HUES64 (cell line): Measurements from ENCODE around the gene IMPA2.

ENCODE experiments used
- H3K27ac ChIP-seq: 2 replicates; pipeline ENCODE4 v1.7.0; 2013; ENCODE audit warnings: low read depth, low read length, inconsistent platforms
- H3K27me3 ChIP-seq: 2 replicates; pipeline ENCODE4 v1.6.1; 2013; ENCODE audit warnings: mild to moderate bottlenecking, low read length; ENCODE audit not compliant: insufficient read depth
- H3K36me3 ChIP-seq: 2 replicates; pipeline ENCODE4 v1.6.1; 2013; ENCODE audit warnings: mild to moderate bottlenecking, low read length; ENCODE audit not compliant: insufficient read depth
- H3K4me1 ChIP-seq: 2 replicates; pipeline ENCODE4 v1.6.1; 2013; ENCODE audit warnings: mild to moderate bottlenecking, low read length, moderate library complexity; ENCODE audit not compliant: insufficient read depth
- H3K4me3 ChIP-seq: 2 replicates; pipeline ENCODE4 v1.5.1; 2013; ENCODE audit warnings: mild to moderate bottlenecking, low read length, moderate library complexity
- H3K9ac ChIP-seq: 2 replicates; pipeline ENCODE4 v1.6.1; 2013; ENCODE audit warnings: mild to moderate bottlenecking, low read depth, low read length
- H3K9me3 ChIP-seq: 2 replicates; pipeline ENCODE4 v1.6.1; 2013; ENCODE audit warnings: low read depth, low read length; ENCODE audit not compliant: insufficient read depth
- WGBS: fragments of 150-250, 120-280 bp; methylation state at CpG from one replicate; pipeline ENCODE4 v1.1.7; 2013; ENCODE audit warnings: missing lambda C conversion rate; 5-methylcytosine and 5-hydroxymethylcytosine counted together

IMPA2 gene

DNA sequence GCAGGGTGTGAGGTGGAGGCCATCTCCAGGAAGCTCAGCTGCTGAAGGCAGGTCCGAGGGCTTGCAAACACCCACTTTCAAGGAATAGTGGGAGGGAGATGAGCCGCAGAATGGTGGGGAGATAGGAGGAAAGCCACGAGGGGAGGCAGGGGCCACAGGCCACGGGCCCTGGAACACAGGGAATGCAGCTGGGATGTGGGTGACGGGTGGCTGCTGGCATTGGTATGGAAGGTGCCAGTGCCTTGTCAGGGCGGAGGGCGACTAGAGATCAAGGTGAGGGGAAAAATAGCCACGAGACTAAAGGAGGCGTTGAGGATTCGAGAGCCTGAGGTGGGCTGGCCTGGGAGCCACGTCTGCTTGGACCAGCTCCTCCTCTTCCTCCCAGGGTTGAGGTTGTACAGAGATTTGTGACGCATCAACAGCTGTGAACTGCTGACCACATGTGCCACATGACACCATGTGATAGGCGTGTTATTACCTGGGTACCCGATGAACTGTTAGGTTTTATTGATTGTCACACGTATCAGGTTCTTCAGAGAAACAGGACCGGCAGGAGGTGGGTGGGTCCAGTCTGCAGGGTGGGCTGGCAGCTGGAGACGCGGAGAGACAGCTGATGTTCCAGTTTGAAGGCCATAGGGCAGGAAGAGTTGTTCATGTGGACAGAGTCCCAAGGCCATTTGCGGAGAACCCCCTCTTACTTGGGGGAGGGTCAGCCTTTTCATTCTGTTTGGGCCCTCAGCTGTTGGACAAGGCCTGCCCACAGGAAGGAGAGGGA is 9.9 kb downstream of the IMPA2 start:
- Histone ChIP-seq H3K9me3 (no peaks in the 10 kb centered on the region), H3K4me1 (peaks cover 23% of the 10 kb centered on the region), H3K27ac (no peak overlapping the region), H3K9ac (no peak overlapping the region), H3K27me3 (no peaks in the 10 kb centered on the region), H3K4me3 (no peak overlapping the region), H3K36me3 (no peaks in the 10 kb centered on the region)
- WGBS, result 86% methylated on average over 19 of the region's 19 CpGs

DNA sequence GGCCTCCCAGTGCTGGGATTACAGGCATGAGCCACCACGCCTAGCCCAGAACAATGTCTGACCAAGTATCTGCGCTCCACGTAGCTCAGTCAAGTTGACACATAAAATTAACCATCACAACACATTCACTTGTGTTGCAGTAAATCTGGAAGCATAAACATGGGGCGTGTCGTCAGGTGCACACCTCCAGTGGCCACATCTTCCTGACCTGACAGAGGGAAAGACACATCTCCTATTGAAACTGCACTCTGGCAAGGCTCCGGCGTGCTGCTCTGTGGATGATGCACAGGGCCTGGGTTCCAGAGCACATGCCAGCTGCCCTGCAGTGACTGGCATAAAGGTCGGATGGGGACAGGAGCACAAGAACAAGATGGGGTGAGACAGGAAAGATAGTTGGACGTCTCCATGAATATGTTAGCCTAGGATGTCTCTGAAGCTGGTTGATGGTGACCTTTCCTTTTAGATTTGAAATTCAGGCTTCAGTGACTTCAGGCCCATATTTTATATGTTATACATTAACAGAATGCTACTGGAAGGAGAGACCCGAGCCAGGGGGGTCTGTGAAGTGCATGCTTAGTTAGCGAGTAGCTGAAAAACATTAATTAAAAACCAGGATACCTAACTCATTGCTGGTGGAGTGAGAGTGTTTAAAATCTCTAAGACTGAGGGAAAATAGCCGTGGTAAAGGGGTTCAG is 10.9 kb downstream of the IMPA2 start:
- H3K9ac ChIP-seq, result no peak overlapping the region
- no peaks in the 10 kb centered on the region for H3K9me3 ChIP-seq
- H3K4me3 ChIP-seq, result no peak overlapping the region
- H3K27me3 ChIP-seq, result no peaks in the 10 kb centered on the region
- H3K27ac ChIP-seq, result no peak overlapping the region
- 89% methylated on average over 11 of the region's 12 CpGs for WGBS
- no peaks in the 10 kb centered on the region for H3K36me3 ChIP-seq
- H3K4me1 ChIP-seq, result peaks cover 23% of the 10 kb centered on the region

DNA sequence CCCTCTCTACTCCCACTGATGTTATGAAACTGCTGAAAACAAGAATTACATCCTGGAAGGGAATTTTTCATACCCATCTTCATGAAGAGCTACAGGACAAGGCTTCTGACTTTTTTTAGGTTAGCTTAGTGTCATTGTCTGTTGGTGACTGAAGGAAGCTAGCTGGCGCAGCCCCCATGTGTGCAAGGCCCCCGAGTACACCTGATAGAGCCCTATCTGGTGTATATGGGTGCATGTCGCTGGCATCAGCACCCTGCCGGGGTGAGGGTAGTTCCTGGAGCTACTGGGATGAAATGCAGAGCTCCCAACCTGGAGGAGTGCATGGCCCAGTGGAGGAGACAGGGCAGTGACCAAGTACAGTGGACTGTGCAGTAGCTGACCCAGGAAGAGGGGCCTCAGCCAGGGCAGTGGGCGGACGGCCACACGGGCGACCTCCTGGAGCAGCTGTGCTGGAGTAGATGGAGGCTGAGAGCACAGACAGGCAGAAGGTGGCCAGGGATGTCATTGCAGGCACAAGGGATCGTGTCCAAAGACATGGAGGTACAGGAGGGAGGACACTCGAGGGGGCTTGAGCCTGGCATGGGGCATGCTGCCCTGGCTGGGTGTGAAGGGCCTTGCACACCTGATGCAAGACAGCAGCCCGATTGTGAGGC is 12.1 kb downstream of the IMPA2 start:
- WGBS, result 93% methylated on average over 11 of the region's 11 CpGs
- H3K4me3 ChIP-seq, result no peak overlapping the region
- H3K27me3 ChIP-seq, result no peaks in the 10 kb centered on the region
- H3K4me1 ChIP-seq, result peaks cover 20% of the 10 kb centered on the region
- H3K9me3 ChIP-seq, result no peaks in the 10 kb centered on the region
- no peak overlapping the region for H3K9ac ChIP-seq
- H3K36me3 ChIP-seq, result no peaks in the 10 kb centered on the region
- no peak overlapping the region for H3K27ac ChIP-seq

DNA sequence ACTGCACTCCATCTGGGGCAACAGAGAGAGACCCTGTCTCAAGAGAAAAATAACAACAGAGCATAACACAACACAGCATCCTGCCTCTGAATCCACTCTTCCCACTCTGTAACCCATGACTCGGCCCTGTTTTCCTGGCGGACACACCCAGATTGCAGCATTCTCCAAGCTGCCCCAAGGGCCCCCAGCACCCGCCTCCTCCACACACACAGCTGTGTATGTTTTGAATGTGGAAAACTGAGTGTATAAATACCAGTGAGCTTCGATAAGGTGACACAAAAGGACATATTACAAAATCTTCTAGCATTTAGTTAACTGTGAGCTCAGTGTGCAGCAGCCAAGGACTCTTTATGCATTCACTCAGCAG is 13.0 kb downstream of the IMPA2 start:
- Histone ChIP-seq H3K27ac (no peak overlapping the region), H3K9ac (no peak overlapping the region), H3K36me3 (peaks cover 5% of the 10 kb centered on the region; the same call in 1 of the 2 replicates), H3K9me3 (no peaks in the 10 kb centered on the region), H3K4me1 (peaks cover 16% of the 10 kb centered on the region; the same call in 1 of the 2 replicates), H3K27me3 (no peaks in the 10 kb centered on the region), H3K4me3 (no peak overlapping the region)
- WGBS, result 98% methylated on average over 2 of the region's 4 CpGs

DNA sequence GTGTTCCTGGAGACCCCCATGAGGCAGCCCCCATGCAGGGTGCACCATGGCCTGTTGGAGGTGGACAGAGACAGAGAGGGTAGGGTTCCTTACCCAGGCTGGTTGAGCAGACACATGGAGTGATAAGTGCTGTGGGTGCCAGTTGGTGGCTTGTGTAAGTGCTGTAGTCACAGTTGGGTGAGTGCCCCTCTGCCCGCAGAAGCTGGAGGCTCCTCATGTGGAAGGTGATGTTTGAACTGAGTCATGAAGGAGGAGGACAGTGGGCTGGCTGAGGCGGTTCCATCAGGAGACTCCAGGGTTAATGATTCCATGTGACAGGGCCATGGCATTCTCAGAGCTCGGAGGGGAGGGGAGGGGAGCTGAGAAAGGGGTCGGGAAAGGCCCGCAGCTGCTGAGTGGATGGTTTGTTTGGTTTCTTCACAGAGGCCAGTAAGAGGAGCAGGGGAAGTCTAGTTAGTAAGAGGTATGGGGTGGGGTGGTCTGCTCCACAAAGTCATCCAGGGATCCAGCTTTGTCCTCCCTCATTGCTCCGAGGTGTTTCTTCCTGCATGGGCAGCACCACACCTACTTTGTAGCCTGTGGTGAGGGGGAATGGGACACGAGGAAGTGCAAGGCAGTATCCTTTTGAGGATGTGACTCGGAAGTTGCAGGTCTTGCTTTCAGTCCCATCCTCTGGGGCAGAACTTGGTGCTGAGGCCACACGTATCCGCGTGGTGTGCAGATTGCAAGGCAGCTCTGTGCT is 13.6 kb downstream of the IMPA2 start:
- 29% methylated on average over 11 of the region's 11 CpGs for WGBS
- Histone ChIP-seq H3K27ac (peak overlapping the region; percentile 7; the same call in 1 of the 2 replicates), H3K9me3 (no peaks in the 10 kb centered on the region), H3K4me1 (peaks cover 13% of the 10 kb centered on the region; the same call in 1 of the 2 replicates), H3K36me3 (peaks cover 11% of the 10 kb centered on the region), H3K4me3 (peak overlapping the region; percentile 29), H3K27me3 (no peaks in the 10 kb centered on the region), H3K9ac (no peak overlapping the region)

DNA sequence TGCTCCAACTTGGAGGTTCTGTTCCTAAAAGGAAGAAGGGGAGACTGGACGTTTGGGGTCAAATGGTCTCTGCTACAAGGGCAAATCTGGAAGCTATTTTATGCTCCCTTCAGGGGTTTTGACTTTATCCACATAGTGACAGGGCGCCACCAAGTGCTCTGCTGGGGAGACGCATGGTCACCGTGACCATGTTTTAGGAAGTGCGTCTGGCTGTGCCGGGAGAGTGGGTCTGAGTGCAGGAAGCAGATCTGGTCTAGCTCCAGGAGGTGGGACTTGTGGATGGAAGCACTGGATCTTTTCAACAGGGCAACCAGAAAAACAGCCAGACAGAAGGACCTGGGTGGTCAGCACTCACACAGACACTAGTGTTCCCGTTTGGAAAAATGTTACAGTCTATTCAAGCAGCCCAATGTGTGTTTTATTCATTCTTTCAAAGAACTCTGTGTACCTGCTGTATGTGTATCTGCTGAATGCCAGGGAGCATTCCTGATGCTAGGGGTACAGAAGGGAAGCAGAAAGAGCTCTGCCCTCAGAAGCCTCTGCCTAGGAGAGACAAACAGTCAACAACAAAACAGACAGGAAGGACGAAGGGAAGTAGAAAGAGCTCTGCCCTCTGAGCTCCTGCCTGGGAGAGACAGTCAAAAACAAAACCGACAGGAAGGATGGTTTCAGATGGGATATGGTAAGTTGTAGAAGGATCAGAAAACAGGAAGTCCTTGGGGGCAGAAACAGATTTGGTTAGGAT is 14.3 kb downstream of the IMPA2 start:
- Histone ChIP-seq H3K9me3 (no peaks in the 10 kb centered on the region), H3K27ac (peak overlapping the region; percentile 7; the same call in 1 of the 2 replicates), H3K4me3 (peak overlapping the region; percentile 29), H3K27me3 (no peaks in the 10 kb centered on the region), H3K4me1 (peaks cover 6% of the 10 kb centered on the region; the same call in 1 of the 2 replicates), H3K36me3 (peaks cover 16% of the 10 kb centered on the region), H3K9ac (no peak overlapping the region)
- WGBS, result 27% methylated on average over 9 of the region's 9 CpGs

DNA sequence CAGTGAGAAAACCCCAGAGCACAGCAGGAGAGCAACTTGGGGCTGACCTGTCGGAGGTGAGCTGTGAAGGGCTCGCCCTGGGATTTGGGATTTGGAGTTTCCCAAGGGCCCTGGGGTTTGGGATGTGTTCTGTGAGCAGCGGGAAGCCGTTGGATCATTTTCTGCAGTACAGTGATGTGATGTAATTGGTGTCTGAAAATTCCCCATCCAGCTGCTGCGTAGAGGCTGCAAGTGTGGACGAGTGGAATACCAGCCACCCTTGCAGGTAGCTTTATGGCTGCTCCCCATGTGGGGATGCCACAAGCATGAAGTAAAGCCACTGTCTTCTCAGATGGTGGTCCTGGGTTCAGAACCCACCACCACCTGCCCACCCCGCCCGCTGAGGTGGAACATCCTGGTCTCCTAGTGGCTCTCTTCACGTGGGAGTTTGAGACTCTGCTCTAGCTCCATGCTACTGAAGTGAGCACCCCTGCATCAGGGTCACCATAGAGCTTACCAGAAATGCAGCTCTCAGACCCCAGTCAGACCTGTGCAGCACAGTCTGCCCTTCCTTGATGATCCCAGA is 15.0 kb downstream of the IMPA2 start:
- no peaks in the 10 kb centered on the region for H3K9me3 ChIP-seq
- no peak overlapping the region for H3K4me3 ChIP-seq
- no peak overlapping the region for H3K9ac ChIP-seq
- H3K27me3 ChIP-seq, result no peaks in the 10 kb centered on the region
- 79% methylated on average over 9 of the region's 9 CpGs for WGBS
- H3K36me3 ChIP-seq, result peaks cover 22% of the 10 kb centered on the region
- H3K27ac ChIP-seq, result no peak overlapping the region
- peaks cover 5% of the 10 kb centered on the region; the same call in 1 of the 2 replicates for H3K4me1 ChIP-seq

DNA sequence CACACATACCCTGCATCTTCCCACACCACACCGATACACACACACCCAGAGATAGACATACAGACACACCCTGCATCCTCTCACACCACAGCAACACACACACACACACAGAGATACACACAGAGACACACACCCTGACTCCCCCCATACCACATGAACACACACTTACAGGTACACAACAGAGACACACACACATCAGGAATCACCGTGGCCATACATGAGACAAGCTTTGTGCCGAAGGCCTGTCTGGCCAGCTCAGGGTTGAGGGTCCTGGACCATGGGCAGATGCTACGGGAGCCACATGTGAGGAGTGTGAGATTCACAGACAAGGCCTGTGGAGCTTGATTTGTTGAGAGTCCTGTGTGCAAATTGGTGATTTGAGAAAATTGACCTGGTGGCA is 15.6 kb downstream of the IMPA2 start:
- peaks cover 5% of the 10 kb centered on the region; the same call in 1 of the 2 replicates for H3K4me1 ChIP-seq
- H3K4me3 ChIP-seq, result no peak overlapping the region
- H3K36me3 ChIP-seq, result peaks cover 28% of the 10 kb centered on the region
- H3K27me3 ChIP-seq, result no peaks in the 10 kb centered on the region
- no peak overlapping the region for H3K27ac ChIP-seq
- WGBS, result 82% methylated on average over 4 of the region's 4 CpGs
- H3K9ac ChIP-seq, result no peak overlapping the region
- H3K9me3 ChIP-seq, result no peaks in the 10 kb centered on the region

DNA sequence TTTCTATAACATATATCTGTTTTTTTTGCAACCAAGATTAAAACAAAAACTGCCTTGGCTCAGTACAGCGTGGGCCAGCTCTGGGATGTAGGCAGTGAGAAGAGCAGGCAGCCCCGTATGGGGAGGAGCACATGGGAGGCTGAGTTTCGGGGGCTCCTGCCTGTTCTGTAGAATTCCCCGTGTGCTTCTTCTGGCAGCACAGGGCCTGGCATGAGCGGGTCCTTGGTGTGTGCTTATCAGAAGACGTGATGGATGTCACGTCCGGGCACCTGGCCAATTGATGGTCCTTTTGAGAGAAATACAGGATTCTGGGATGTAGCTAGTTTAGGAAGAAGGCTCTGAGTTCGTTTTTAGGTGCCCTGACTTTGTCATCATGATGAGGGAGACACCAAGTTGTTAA is 16.2 kb downstream of the IMPA2 start:
- WGBS, result 89% methylated on average over 9 of the region's 9 CpGs
- Histone ChIP-seq H3K4me1 (peaks cover 5% of the 10 kb centered on the region; the same call in 1 of the 2 replicates), H3K9me3 (no peaks in the 10 kb centered on the region), H3K4me3 (no peak overlapping the region), H3K27ac (no peak overlapping the region), H3K36me3 (peaks cover 34% of the 10 kb centered on the region), H3K27me3 (no peaks in the 10 kb centered on the region), H3K9ac (no peak overlapping the region)

DNA sequence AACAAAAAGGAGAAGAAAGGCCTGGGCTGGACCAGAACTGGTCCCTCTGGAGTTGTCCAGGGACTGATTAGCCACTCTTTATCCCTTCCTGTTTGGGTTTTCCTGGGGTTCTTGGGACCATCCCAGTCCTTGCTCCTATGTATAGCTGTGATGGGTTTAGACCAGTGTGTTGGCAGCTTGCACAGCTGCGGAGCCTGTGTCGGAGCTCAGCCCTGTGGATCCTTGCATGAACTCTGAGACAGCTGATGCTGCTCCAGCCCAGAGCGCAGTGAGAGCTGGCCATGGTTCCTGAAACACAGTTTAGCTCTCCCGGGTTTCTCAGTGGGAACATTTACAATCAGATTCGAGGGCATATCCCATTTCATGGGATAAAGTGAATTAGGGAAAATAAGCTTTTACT is 16.9 kb downstream of the IMPA2 start:
- Histone ChIP-seq H3K9me3 (no peaks in the 10 kb centered on the region), H3K4me1 (peaks cover 5% of the 10 kb centered on the region; the same call in 1 of the 2 replicates), H3K4me3 (no peak overlapping the region), H3K36me3 (peaks cover 34% of the 10 kb centered on the region), H3K9ac (no peak overlapping the region), H3K27me3 (no peaks in the 10 kb centered on the region), H3K27ac (no peak overlapping the region)
- WGBS, result 88% methylated on average over 5 of the region's 5 CpGs
